ENCODE measurements around the gene TNXB.
"Not testable (repeated sequence)": the region's sequence is repeated elsewhere in the genome, so short reads cannot be mapped to it uniquely, and the experiment has no call there.

The TNXB gene

GRCh38 chr6:32109114-32109764 is at the start of gene TNXB:
TSS of gene TNXB (minus strand) at chr6:32109338. CDS start at chr6:32098198, 11,140 bp downstream.
- in situ Hi-C loops (cut with HindIII; ENCODE audit: low sequenced_read_pairs): no loop called here

- in situ Hi-C loops (cut with HindIII; ENCODE audit: low sequenced_read_pairs): no loop called here
These were observed 48.9 kb upstream of the TNXB start for GRCh38 chr6:32158052-32158451.

- in situ Hi-C loops (cut with HindIII; ENCODE audit: low sequenced_read_pairs): no loop called here
These were observed 47.8 kb upstream of the TNXB start for GRCh38 chr6:32156891-32157290.

GRCh38 chr6:32154514-32155161 is 45.5 kb upstream of the TNXB start:
- in situ Hi-C loops (cut with HindIII; ENCODE audit: low sequenced_read_pairs): no loop called here

- in situ Hi-C loops (cut with HindIII; ENCODE audit: low sequenced_read_pairs): no loop called here
These were observed 44.7 kb upstream of the TNXB start, which contains the start of gene PPT2 for GRCh38 chr6:32153564-32154513. TSS of gene PPT2 (plus strand) at chr6:32154141. CDS start at chr6:32154595, 454 bp downstream.

- in situ Hi-C loops (cut with HindIII; ENCODE audit: low sequenced_read_pairs): no loop called here
These were observed 43.8 kb upstream of the TNXB start for GRCh38 chr6:32152769-32153563.

- in situ Hi-C loops (cut with HindIII; ENCODE audit: low sequenced_read_pairs): no loop called here
These were observed 43.0 kb upstream of the TNXB start, which contains the start of gene PRRT1 for GRCh38 chr6:32151863-32152768. TSS of gene PRRT1 (minus strand) at chr6:32151939. CDS start at chr6:32151827, 112 bp downstream.

- in situ Hi-C loops (cut with HindIII; ENCODE audit: low sequenced_read_pairs): no loop called here
These were observed 42.2 kb upstream of the TNXB start for GRCh38 chr6:32151181-32151862.

- in situ Hi-C loops (cut with HindIII; ENCODE audit: low sequenced_read_pairs): no loop called here
These were observed 41.1 kb upstream of the TNXB start for GRCh38 chr6:32149932-32150870.

- in situ Hi-C loops (cut with HindIII; ENCODE audit: low sequenced_read_pairs): no loop called here
These were observed 40.1 kb upstream of the TNXB start for GRCh38 chr6:32149092-32149755.

GRCh38 chr6:32148289-32149091 is 39.4 kb upstream of the TNXB start:
- in situ Hi-C loops (cut with HindIII; ENCODE audit: low sequenced_read_pairs): no loop called here

- in situ Hi-C loops (cut with HindIII; ENCODE audit: low sequenced_read_pairs): no loop called here
These were observed 38.4 kb upstream of the TNXB start for GRCh38 chr6:32147401-32148132.

GRCh38 chr6:32146687-32147086 is 37.5 kb upstream of the TNXB start:
- in situ Hi-C loops (cut with HindIII; ENCODE audit: low sequenced_read_pairs): no loop called here

- in situ Hi-C loops (cut with HindIII; ENCODE audit: low sequenced_read_pairs): no loop called here
These were observed 37.1 kb upstream of the TNXB start for GRCh38 chr6:32146287-32146686.

GRCh38 chr6:32144238-32144637 is 35.1 kb upstream of the TNXB start:
- in situ Hi-C loops (cut with HindIII; ENCODE audit: low sequenced_read_pairs): not testable (repeated sequence)
